GM23338 (cell line): ENCODE data around the gene FBXO8.

ENCODE experiments used
- CREB1 ChIP-seq: fragments of 250-450 bp; sonication (Bioruptor Pico); IDR thresholded peaks from 2 replicates; pipeline ENCODE4 v1.5.0; 2020; ENCODE audit warnings: low read depth, mild to moderate bottlenecking, moderate library complexity
- EZH2 ChIP-seq: fragments of 200-600 bp; sonication (generic); IDR thresholded peaks from one replicate; pipeline ENCODE4 v1.8.0; 2017; ENCODE audit warnings: antibody characterized with exemption, mild to moderate bottlenecking, low read depth; ENCODE audit not compliant: unreplicated experiment
- EZH2phosphoT487 ChIP-seq: fragments of 200-600 bp; sonication (generic); IDR thresholded peaks from one replicate; pipeline ENCODE4 v1.8.1; 2018; ENCODE audit warnings: antibody characterized with exemption; ENCODE audit not compliant: unreplicated experiment
- JUNB ChIP-seq: IDR thresholded peaks from one replicate; pipeline ENCODE4 v1.6.1; 2016; ENCODE audit warnings: antibody characterized with exemption; ENCODE audit not compliant: unreplicated experiment
- POLR2AphosphoS5 ChIP-seq: IDR thresholded peaks from 2 replicates; pipeline ENCODE4 v1.6.1; 2016; ENCODE audit warnings: antibody characterized with exemption, low read depth
- ZNF114 ChIP-seq: fragments of 250-450 bp; sonication (Bioruptor Pico); IDR thresholded peaks from 2 replicates; pipeline ENCODE4 v1.5.0; 2020; ENCODE audit warnings: mild to moderate bottlenecking, moderate library complexity
- TF ChIP-seq, protein P1 (sequence below), 2 experiments: fragments of 200-600 bp in 1 of 2; sonication (generic) in 1 of 2; conservative IDR thresholded peaks; 2 replicates each; pipeline versions ENCODE4 v1.5.1 to v1.6.1; 2016 to 2017; ENCODE audit warnings: antibody characterized with exemption in 2 of 2, low read depth in 2 of 2, mild to moderate bottlenecking in 2 of 2, moderate library complexity in 1 of 2
- TF ChIP-seq, protein P2 (sequence below): IDR thresholded peaks from one replicate; pipeline ENCODE4 v1.6.1; 2018; ENCODE audit warnings: antibody characterized with exemption; ENCODE audit not compliant: unreplicated experiment
- TF ChIP-seq, protein P3 (sequence below): IDR thresholded peaks from 2 replicates; pipeline ENCODE4 v1.6.1; 2016; ENCODE audit warnings: antibody characterized with exemption

DNA sequence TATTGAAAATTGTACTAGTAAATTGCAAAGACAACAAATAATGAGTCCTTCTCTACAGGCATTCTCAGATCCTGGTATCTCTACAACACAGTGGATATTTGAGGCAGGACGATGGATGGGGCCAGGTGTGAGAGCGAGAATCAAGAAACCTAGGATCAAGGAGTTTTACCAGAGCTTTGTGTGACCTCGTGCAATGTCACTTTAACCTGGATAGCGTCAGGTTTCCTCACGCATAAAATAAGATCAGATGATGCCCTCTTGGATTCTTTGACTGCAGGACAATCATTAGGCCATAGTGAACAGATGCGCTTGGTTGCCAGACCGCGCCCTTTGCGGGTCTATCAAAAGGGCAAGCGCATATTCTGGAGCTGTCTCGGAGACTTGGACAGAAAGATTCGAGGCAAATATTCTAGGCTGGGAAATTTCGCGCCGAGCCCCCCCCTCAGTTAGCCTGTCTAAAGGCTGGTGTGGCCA, 66.6 kb downstream of the FBXO8 start:
- TF ChIP-seq POLR2AphosphoS5 (no peak), EZH2 (no peak), ZNF114 (CRISPR knock-in tag) (no peak), EZH2phosphoT487 (no peak), CREB1 (no peak), JUNB (no peak)
- TF ChIP-seq, protein P1, sequence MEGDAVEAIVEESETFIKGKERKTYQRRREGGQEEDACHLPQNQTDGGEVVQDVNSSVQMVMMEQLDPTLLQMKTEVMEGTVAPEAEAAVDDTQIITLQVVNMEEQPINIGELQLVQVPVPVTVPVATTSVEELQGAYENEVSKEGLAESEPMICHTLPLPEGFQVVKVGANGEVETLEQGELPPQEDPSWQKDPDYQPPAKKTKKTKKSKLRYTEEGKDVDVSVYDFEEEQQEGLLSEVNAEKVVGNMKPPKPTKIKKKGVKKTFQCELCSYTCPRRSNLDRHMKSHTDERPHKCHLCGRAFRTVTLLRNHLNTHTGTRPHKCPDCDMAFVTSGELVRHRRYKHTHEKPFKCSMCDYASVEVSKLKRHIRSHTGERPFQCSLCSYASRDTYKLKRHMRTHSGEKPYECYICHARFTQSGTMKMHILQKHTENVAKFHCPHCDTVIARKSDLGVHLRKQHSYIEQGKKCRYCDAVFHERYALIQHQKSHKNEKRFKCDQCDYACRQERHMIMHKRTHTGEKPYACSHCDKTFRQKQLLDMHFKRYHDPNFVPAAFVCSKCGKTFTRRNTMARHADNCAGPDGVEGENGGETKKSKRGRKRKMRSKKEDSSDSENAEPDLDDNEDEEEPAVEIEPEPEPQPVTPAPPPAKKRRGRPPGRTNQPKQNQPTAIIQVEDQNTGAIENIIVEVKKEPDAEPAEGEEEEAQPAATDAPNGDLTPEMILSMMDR (conservative IDR thresholded peaks at IDR 0.05; ENCODE audit: low read depth in 2 of 2), result no peak
- TF ChIP-seq, protein P2, sequence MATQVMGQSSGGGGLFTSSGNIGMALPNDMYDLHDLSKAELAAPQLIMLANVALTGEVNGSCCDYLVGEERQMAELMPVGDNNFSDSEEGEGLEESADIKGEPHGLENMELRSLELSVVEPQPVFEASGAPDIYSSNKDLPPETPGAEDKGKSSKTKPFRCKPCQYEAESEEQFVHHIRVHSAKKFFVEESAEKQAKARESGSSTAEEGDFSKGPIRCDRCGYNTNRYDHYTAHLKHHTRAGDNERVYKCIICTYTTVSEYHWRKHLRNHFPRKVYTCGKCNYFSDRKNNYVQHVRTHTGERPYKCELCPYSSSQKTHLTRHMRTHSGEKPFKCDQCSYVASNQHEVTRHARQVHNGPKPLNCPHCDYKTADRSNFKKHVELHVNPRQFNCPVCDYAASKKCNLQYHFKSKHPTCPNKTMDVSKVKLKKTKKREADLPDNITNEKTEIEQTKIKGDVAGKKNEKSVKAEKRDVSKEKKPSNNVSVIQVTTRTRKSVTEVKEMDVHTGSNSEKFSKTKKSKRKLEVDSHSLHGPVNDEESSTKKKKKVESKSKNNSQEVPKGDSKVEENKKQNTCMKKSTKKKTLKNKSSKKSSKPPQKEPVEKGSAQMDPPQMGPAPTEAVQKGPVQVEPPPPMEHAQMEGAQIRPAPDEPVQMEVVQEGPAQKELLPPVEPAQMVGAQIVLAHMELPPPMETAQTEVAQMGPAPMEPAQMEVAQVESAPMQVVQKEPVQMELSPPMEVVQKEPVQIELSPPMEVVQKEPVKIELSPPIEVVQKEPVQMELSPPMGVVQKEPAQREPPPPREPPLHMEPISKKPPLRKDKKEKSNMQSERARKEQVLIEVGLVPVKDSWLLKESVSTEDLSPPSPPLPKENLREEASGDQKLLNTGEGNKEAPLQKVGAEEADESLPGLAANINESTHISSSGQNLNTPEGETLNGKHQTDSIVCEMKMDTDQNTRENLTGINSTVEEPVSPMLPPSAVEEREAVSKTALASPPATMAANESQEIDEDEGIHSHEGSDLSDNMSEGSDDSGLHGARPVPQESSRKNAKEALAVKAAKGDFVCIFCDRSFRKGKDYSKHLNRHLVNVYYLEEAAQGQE, result no peak
- TF ChIP-seq, protein P3, sequence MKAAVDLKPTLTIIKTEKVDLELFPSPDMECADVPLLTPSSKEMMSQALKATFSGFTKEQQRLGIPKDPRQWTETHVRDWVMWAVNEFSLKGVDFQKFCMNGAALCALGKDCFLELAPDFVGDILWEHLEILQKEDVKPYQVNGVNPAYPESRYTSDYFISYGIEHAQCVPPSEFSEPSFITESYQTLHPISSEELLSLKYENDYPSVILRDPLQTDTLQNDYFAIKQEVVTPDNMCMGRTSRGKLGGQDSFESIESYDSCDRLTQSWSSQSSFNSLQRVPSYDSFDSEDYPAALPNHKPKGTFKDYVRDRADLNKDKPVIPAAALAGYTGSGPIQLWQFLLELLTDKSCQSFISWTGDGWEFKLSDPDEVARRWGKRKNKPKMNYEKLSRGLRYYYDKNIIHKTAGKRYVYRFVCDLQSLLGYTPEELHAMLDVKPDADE, result no peak
